RCC 7860 (cell line): Measurements from ENCODE around the gene SIRPB1.
"Not testable (repeated sequence)": the region's sequence is repeated elsewhere in the genome, so short reads cannot be mapped to it uniquely, and the experiment has no call there.

ENCODE experiments used
- DNase-seq: peaks from one replicate; pipeline ENCODE4 v3.0.0-alpha.2; 2015; ENCODE audit warnings: low spot score
- FAIRE-seq: peaks from 2 replicates; lab custom pipeline; 2012; peaks lifted over from hg19 to GRCh38; lab: Jason Lieb, UNC

SIRPB1 gene

DNA sequence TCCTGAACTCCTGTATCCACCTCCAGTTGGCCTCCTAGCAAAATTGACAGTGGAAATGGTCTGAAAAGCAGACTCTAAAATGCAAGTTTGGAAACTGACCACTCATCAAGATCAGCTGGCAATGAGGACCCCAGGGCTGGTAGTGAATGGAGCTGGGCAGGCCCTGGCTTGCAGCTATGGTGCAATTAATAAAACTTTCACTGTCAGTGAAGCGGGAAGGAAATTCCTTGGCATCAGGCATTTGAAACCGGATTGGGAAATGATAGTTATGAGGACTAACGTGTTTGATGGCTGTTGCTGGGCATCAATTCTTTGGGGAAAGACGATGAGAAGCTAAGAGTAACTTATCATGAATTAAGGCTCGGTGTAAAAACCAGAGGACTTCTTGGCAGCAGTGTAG lies 19.1 kb downstream of the SIRPB1 start:
- DNase-seq (no peak), FAIRE-seq (no peak)

GRCh38 chr20:1595333-1595732 lies 24.5 kb downstream of the SIRPB1 start:
- DNase-seq: no peak
- FAIRE-seq: no peak

GRCh38 chr20:1588533-1589460 lies 31.0 kb downstream of the SIRPB1 start:
- DNase-seq: peak; percentile 10
- FAIRE-seq: no peak

GRCh38 chr20:1587781-1588532 lies 31.9 kb downstream of the SIRPB1 start:
- no peak for DNase-seq
- no peak for FAIRE-seq

DNA sequence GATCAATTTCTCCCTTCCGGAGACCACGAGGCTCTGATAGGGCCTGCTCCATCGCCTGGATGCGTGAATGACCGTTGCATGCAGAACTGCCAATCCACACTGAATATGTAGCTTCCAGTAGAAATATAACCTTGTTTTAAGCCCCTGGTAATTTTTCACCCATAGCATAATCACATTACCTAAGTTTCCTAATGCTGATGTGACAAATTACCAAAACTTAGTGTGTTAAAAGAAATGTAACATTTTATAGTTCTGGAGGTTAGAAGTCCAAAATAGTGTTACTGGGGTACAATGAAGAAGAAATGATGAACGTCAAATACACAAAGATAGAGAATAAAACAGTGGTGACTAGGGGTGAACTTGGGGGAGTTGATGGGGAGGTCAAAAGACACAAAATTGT lies 40.3 kb downstream of the SIRPB1 start:
- FAIRE-seq: no peak
- DNase-seq: no peak

DNA sequence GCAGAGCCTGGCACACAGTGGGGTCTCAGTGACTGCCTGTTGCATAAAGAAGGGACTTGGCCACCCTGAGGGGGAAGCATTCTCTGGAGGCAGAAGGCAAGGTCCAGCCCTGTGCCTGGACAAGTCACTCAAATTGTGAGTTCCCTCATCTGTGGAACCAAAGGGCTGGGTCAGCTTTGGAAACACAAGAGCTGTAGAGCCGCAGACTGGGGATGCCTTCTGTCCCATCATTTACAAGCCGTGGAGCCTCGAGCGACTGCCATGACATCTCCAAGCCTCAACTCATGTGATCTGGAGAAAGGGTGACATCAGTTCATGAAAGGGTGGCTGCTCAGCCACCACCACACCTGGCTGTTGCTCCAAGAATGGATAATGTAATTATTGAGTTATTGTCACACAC lies 41.9 kb downstream of the SIRPB1 start:
- FAIRE-seq (no peak), DNase-seq (no peak)

- FAIRE-seq, DNase-seq: not testable (repeated sequence)
These were observed 42.5 kb downstream of the SIRPB1 start for GRCh38 chr20:1577313-1577712.

GRCh38 chr20:1576641-1577040 lies 43.2 kb downstream of the SIRPB1 start:
- no peak for DNase-seq
- no peak for FAIRE-seq

- FAIRE-seq, DNase-seq: not testable (repeated sequence)
These were observed 43.8 kb downstream of the SIRPB1 start for GRCh38 chr20:1576003-1576402.

- not testable (repeated sequence) for FAIRE-seq, DNase-seq
These were observed 48.2 kb downstream of the SIRPB1 start for GRCh38 chr20:1571583-1571982.
